KOPT-K1 (cell line): Measurements from ENCODE around the gene SRSF11.
"Not testable (repeated sequence)": the region's sequence is repeated elsewhere in the genome, so short reads cannot be mapped to it uniquely, and the experiment has no call there.

Experiments
- H3K27ac ChIP-seq: fragments of 200-600 bp; sonication (generic); 2 replicates; pipeline ENCODE4 v1.5.1; 2016; ENCODE audit warnings: antibody characterized with exemption, mild to moderate bottlenecking, low read depth, low read length; ENCODE audit not compliant: poor library complexity, severe bottlenecking
- H3K36me3 ChIP-seq: fragments of 200-600 bp; sonication (generic); 2 replicates; pipeline ENCODE4 v1.5.1; 2017; ENCODE audit warnings: antibody characterized with exemption, mild to moderate bottlenecking, low read length, moderate library complexity; ENCODE audit not compliant: insufficient read depth
- H3K9me3 ChIP-seq: fragments of 200-600 bp; sonication (generic); 2 replicates; pipeline ENCODE4 v1.5.1; 2017; ENCODE audit warnings: antibody characterized with exemption, low read length, mild to moderate bottlenecking; ENCODE audit not compliant: insufficient read depth, poor library complexity, severe bottlenecking

The SRSF11 gene

GRCh38 chr1:70221238-70222121 lies at the start of gene SRSF11:
Gene SRSF11, plus strand, starts transcription at chr1:70221380. Its CDS starts 257 bp downstream, at chr1:70221637.
- Histone ChIP-seq H3K27ac (peak within 1 kb of the TSS; percentile 97), H3K9me3 (no peaks in the 10 kb centered on the region), H3K36me3 (peaks cover 49% of the 10 kb centered on the region)

GRCh38 chr1:70171512-70171911 lies 49.7 kb upstream of the SRSF11 start:
- no peaks in the 10 kb centered on the region for H3K9me3 ChIP-seq
- peaks cover 35% of the 10 kb centered on the region for H3K36me3 ChIP-seq
- no peak overlapping the region for H3K27ac ChIP-seq

GRCh38 chr1:70185181-70185580 lies 36.0 kb upstream of the SRSF11 start:
- H3K9me3 ChIP-seq, H3K27ac ChIP-seq: not testable (repeated sequence)
- peaks cover 40% of the 10 kb centered on the region for H3K36me3 ChIP-seq

- H3K27ac ChIP-seq: no peak overlapping the region
- H3K36me3 ChIP-seq: peaks cover 22% of the 10 kb centered on the region
- no peaks in the 10 kb centered on the region for H3K9me3 ChIP-seq
These were observed 32.7 kb upstream of the SRSF11 start for GRCh38 chr1:70188522-70188921.

GRCh38 chr1:70190180-70190579 lies 31.0 kb upstream of the SRSF11 start:
- H3K36me3 ChIP-seq: peaks cover 8% of the 10 kb centered on the region
- no peaks in the 10 kb centered on the region for H3K9me3 ChIP-seq
- H3K27ac ChIP-seq: no peak overlapping the region

- H3K9me3 ChIP-seq, H3K27ac ChIP-seq, H3K36me3 ChIP-seq: not testable (repeated sequence)
These were observed 28.7 kb upstream of the SRSF11 start for GRCh38 chr1:70192446-70192845.

- Histone ChIP-seq H3K9me3 (no peaks in the 10 kb centered on the region), H3K27ac (no peak overlapping the region), H3K36me3 (no peaks in the 10 kb centered on the region)
These were observed 26.6 kb upstream of the SRSF11 start for GRCh38 chr1:70194601-70195000.

GRCh38 chr1:70195342-70195741 lies 25.8 kb upstream of the SRSF11 start:
- H3K9me3 ChIP-seq: no peaks in the 10 kb centered on the region
- no peaks in the 10 kb centered on the region for H3K36me3 ChIP-seq
- no peak overlapping the region for H3K27ac ChIP-seq

GRCh38 chr1:70196333-70196732 lies 24.8 kb upstream of the SRSF11 start:
- H3K27ac ChIP-seq: no peak overlapping the region
- H3K36me3 ChIP-seq: no peaks in the 10 kb centered on the region
- H3K9me3 ChIP-seq: no peaks in the 10 kb centered on the region

GRCh38 chr1:70200065-70200464 lies 21.1 kb upstream of the SRSF11 start:
- H3K9me3 ChIP-seq: no peaks in the 10 kb centered on the region
- no peaks in the 10 kb centered on the region for H3K36me3 ChIP-seq
- H3K27ac ChIP-seq: no peak overlapping the region

- no peak overlapping the region for H3K27ac ChIP-seq
- H3K36me3 ChIP-seq: peaks cover 2% of the 10 kb centered on the region; the same call in 1 of the 2 replicates
- no peaks in the 10 kb centered on the region for H3K9me3 ChIP-seq
These were observed 18.9 kb upstream of the SRSF11 start for GRCh38 chr1:70202173-70202758.

- Histone ChIP-seq H3K9me3 (no peaks in the 10 kb centered on the region), H3K27ac (no peak overlapping the region), H3K36me3 (peaks cover 20% of the 10 kb centered on the region)
These were observed 17.0 kb upstream of the SRSF11 start for GRCh38 chr1:70204139-70204538.

- Histone ChIP-seq H3K36me3 (peaks cover 21% of the 10 kb centered on the region), H3K9me3 (no peaks in the 10 kb centered on the region), H3K27ac (peak overlapping the region; percentile 88)
These were observed 16.6 kb upstream of the SRSF11 start for GRCh38 chr1:70204600-70204999.

GRCh38 chr1:70205071-70205433 lies 16.1 kb upstream of the SRSF11 start:
- H3K27ac ChIP-seq: peak overlapping the region; percentile 88
- H3K36me3 ChIP-seq: peaks cover 24% of the 10 kb centered on the region
- H3K9me3 ChIP-seq: no peaks in the 10 kb centered on the region

- Histone ChIP-seq H3K9me3 (no peaks in the 10 kb centered on the region), H3K27ac (peak within 1 kb of the TSS; percentile 88), H3K36me3 (peaks cover 29% of the 10 kb centered on the region)
These were observed 15.6 kb upstream of the SRSF11 start, which contains the start of gene LRRC40 for GRCh38 chr1:70205434-70206118. Gene LRRC40, minus strand, starts transcription at chr1:70205579. Its CDS starts 39 bp downstream, at chr1:70205540.
